Breast epithelium (tissue), 4 donors: ENCODE data around the gene UBE2M. TPM values are rescaled to one million over a fixed set of nuclear protein-coding genes. Genes with fewer than 3 reads are reported as not detected.

ENCODE experiments used
- DNase-seq, 2 donors: peaks; one replicate each; pipeline ENCODE4 v3.0.0-alpha.2; 2019; ENCODE audit warnings: low spot score in 2 of 2
- H3K27ac ChIP-seq, 2 donors: fragments of 200-600 bp; sonication (generic) in 1 of 2; one replicate each; pipeline ENCODE4 v1.5.1; 2016 to 2019; ENCODE audit warnings: mild to moderate bottlenecking in 1 of 2
- H3K27me3 ChIP-seq, 2 donors: fragments of 200-600 bp; sonication (generic) in 1 of 2; one replicate each; pipeline versions ENCODE4 v1.5.1 to v1.6.0; 2017 to 2019; ENCODE audit warnings: control low read depth in 1 of 2, mild to moderate bottlenecking in 1 of 2
- H3K36me3 ChIP-seq: fragments of 200-600 bp; one replicate; pipeline ENCODE4 v1.5.1; 2019
- H3K4me1 ChIP-seq, 2 donors: fragments of 200-600 bp; sonication (generic); one replicate each; pipeline ENCODE4 v1.5.1; 2016 to 2019; ENCODE audit warnings: control low read depth in 1 of 2
- H3K4me3 ChIP-seq, 3 donors: fragments of 200-600 bp; sonication (generic); 1 replicate in 2 of 3; 2 replicates in 1 of 3; pipeline ENCODE4 v1.5.1; 2016 to 2019; ENCODE audit warnings: mild to moderate bottlenecking in 3 of 3, moderate library complexity in 2 of 3
- H3K9me3 ChIP-seq, 2 donors: fragments of 200-600 bp; sonication (generic) in 1 of 2; one replicate each; pipeline ENCODE4 v1.5.1; 2016 to 2019; ENCODE audit warnings: control low read depth in 1 of 2
- POLR2A ChIP-seq: fragments of 450-650 bp; IDR thresholded peaks from one replicate; pipeline ENCODE4 v1.6.1; 2016; ENCODE audit warnings: antibody characterized with exemption, mild to moderate bottlenecking, moderate library complexity
- POLR2AphosphoS5 ChIP-seq, 3 donors: sonication (generic); formaldehyde crosslinking; IDR thresholded peaks; one replicate each; pipeline ENCODE4 v1.6.1; 2017; ENCODE audit warnings: antibody characterized with exemption in 3 of 3
- intact Hi-C: fragments of 100-400 bp; cut with DNase I; formaldehyde crosslinking; loops from one replicate; pipeline ENCODE4 v1.15.1; 2023; ENCODE audit warnings: low total_unique reads
- total RNA-seq, 3 donors: library from RNA; depleted of rRNA; stranded (reverse); fragments of >200 nt; gene quantifications; one replicate each; pipeline ENCODE4 v1.1.0, GENCODE V29; 2016
- TF ChIP-seq, protein P1 (sequence below), 3 donors: fragments of 450-650 bp; IDR thresholded peaks; one replicate each; pipeline ENCODE4 v1.5.1; 2016 to 2017; ENCODE audit warnings: antibody characterized with exemption in 3 of 3, mild to moderate bottlenecking in 3 of 3, moderate library complexity in 3 of 3

Gene UBE2M
- total RNA-seq, 3 donors from 2014 or later, result 19.0 to 21.3 (median 19.3) TPM

DNA sequence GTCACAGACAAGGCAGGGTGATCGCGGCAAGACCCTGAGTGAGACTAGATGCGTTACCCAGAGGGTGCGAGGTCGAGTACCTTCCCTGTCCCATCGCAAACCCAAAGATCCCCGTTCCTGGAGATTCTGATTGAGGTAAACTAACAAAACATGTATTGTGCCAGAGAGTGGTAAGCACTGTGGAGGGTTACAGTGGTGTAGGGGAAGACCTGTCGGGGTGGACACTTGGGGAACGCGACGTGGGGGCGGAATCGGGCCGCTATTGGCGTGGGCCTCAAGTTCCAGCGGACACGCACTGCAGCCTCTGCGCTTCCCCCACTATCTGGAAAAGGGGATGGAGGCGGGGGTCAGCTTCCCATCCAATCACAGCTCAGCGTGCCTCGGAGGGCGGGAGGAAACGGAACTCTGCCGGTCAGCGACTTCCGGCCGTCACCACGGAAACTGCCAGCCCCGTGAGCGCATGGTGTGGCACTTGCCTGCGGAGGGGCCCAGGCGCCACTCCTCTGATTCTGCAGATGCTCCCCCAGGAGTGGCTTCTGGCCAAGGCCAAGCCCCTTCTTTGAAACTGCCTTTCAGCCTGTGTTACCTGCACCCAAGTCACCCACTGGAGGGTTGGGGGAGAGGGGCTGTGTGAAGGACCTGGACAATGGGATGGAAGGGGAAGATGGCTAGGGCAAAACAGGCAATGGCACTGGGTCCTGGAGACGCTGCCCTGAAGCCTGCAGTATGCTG, 1.0 kb upstream of the UBE2M start:
- Histone ChIP-seq H3K36me3 (no peaks in the 10 kb centered on the region), H3K4me3 (peak overlapping the region; percentile 83 to 90 (median 88)), H3K27me3 (no peaks in the 10 kb centered on the region), H3K4me1 (peaks cover 20 to 29% of the 10 kb centered on the region in 2 donors), H3K27ac (peak overlapping the region; percentile 99 to 100), H3K9me3 (no peaks in the 10 kb centered on the region)
- peak; percentile 82 for TF ChIP-seq POLR2A
- peak; percentile 83 to 92 (median 86) for TF ChIP-seq POLR2AphosphoS5 (IDR thresholded peaks at IDR 0.05)
- TF ChIP-seq, protein P1, sequence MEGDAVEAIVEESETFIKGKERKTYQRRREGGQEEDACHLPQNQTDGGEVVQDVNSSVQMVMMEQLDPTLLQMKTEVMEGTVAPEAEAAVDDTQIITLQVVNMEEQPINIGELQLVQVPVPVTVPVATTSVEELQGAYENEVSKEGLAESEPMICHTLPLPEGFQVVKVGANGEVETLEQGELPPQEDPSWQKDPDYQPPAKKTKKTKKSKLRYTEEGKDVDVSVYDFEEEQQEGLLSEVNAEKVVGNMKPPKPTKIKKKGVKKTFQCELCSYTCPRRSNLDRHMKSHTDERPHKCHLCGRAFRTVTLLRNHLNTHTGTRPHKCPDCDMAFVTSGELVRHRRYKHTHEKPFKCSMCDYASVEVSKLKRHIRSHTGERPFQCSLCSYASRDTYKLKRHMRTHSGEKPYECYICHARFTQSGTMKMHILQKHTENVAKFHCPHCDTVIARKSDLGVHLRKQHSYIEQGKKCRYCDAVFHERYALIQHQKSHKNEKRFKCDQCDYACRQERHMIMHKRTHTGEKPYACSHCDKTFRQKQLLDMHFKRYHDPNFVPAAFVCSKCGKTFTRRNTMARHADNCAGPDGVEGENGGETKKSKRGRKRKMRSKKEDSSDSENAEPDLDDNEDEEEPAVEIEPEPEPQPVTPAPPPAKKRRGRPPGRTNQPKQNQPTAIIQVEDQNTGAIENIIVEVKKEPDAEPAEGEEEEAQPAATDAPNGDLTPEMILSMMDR (IDR thresholded peaks at IDR 0.05), result no peak
- intact Hi-C loops, result no loop called here
- DNase-seq, result peak; percentile 87 to 92

DNA sequence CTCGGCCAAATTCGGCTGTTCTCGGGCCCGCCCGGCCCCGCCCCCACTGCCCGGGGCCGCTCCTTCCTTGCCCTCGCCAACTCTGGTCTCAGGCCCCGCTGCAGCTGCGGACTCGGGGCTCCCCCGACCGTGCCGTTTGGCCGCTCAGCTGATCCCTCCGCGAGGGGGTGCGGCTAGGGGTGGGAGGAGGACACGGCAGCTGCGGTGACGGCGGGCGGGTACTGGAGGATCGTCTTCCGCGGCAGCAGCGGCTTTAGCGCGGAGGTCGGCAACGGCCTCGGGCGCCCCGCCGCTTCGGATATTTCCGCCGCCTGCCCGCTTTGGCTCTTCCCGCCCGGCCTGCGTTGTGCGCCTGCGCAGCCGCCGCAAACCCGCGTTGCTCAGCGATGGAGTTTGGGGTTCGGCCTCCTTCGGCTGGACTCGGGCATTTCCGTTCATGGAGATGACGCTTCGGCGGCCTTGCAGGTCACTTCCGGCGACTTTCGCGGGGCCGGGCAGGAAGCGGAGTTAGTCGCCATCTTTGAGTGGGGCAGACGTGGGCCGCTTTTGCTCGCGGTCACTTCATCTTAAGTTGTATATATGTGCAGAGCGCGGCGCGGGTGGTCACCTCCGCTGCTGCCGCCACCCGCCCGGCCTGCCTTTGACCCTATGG, 338 bp upstream of the UBE2M start:
- TF ChIP-seq, protein P1 (IDR thresholded peaks at IDR 0.05), result no peak
- peak; percentile 54 to 71 (median 70) for TF ChIP-seq POLR2AphosphoS5 (IDR thresholded peaks at IDR 0.05)
- Histone ChIP-seq H3K4me3 (peak overlapping the region; percentile 83 to 90 (median 88)), H3K27me3 (no peaks in the 10 kb centered on the region), H3K27ac (peak overlapping the region; percentile 99 to 100), H3K36me3 (no peaks in the 10 kb centered on the region), H3K4me1 (peaks cover 25 to 33% of the 10 kb centered on the region in 2 donors), H3K9me3 (no peaks in the 10 kb centered on the region)
- intact Hi-C loops, result no loop called here
- peak; percentile 99 to 100 for DNase-seq

DNA sequence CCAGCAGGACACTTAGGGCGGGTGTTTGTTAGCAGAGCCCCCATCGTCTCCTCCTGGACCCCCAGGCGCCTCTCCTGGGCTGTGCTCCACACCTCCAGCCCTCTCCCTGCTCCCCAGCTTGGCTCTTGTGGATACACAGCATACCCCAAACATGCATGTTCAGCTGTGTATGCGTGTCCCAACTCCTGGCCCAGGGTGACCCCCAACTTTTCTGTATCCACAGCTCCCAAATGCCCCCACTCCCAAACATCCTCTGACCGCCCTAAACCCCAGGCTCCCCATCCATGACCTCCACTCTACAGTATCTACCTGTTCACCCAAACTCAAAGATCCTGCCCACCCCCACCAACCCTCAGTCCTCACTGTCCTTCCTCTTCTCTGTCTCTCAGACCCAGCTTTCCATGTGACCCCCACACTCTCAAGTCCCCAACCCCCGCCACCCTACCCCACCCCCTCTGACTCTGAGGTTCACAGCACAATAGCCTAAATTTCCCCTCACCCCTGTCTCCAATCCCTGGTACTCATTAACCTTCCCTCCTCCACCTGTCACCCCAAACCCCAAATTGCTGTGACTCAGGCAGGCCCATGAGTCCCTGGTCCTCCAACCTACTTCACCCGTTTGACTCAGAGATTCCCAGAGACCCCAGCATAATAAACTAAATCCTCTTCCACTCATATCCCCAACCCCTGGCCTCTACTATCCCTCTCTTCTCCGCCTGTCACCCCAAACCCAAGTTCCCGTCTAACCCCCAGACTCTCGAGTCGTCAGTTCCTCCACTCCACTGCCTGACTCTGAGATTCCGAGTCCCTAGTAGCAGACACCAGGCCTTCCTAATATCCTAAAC, 968 bp downstream of the UBE2M start:
- H3K9me3 ChIP-seq, result no peaks in the 10 kb centered on the region
- H3K4me1 ChIP-seq, result peaks cover 18 to 28% of the 10 kb centered on the region in 2 donors
- no peak for DNase-seq
- intact Hi-C loops, result no loop called here
- peak overlapping the region; percentile 83 to 90 (median 88) for H3K4me3 ChIP-seq
- no peaks in the 10 kb centered on the region for H3K36me3 ChIP-seq
- H3K27me3 ChIP-seq, result no peaks in the 10 kb centered on the region
- H3K27ac ChIP-seq, result peak overlapping the region; percentile 99 to 100
- no peak for TF ChIP-seq POLR2AphosphoS5 (IDR thresholded peaks at IDR 0.05)

DNA sequence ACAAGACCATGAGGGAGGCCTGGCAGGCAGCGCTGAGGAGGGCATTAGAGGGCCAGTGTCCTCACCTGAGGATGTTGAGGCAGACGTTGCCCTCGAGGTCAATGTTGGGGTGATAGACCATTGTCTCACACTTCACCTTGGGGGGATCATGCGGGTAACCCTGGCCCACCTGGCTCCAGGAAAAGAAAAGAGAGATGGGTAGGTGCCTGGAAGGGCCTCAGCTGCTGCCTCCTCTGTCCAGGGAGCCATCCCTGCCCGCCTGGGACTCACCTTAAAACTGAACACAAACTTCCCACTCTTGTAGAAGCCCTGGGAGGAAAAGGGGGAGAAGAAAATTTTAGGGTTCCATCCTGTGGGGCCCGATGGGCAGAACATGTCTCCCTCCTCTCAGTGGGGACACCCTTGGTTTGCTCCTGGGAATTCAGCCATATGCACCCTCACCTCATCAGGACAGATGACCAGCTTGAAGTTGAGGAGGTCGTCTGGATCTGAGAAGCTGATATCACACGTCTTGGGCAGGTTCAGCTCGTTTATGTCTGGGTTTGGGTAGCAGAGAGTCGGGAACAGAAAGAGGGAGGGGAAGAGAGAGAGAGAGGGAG, 1.7 kb downstream of the UBE2M start:
- intact Hi-C loops, result no loop called here
- H3K27me3 ChIP-seq, result no peaks in the 10 kb centered on the region
- TF ChIP-seq POLR2AphosphoS5 (IDR thresholded peaks at IDR 0.05) (no peak), POLR2A (no peak)
- TF ChIP-seq, protein P1 (IDR thresholded peaks at IDR 0.05), result no peak
- peak overlapping the region; percentile 99 to 100 for H3K27ac ChIP-seq
- no peaks in the 10 kb centered on the region for H3K36me3 ChIP-seq
- peak overlapping the region; percentile 83 to 90 (median 88) for H3K4me3 ChIP-seq
- DNase-seq, result no peak
- no peaks in the 10 kb centered on the region for H3K9me3 ChIP-seq
- H3K4me1 ChIP-seq, result peaks cover 11 to 25% of the 10 kb centered on the region in 2 donors

DNA sequence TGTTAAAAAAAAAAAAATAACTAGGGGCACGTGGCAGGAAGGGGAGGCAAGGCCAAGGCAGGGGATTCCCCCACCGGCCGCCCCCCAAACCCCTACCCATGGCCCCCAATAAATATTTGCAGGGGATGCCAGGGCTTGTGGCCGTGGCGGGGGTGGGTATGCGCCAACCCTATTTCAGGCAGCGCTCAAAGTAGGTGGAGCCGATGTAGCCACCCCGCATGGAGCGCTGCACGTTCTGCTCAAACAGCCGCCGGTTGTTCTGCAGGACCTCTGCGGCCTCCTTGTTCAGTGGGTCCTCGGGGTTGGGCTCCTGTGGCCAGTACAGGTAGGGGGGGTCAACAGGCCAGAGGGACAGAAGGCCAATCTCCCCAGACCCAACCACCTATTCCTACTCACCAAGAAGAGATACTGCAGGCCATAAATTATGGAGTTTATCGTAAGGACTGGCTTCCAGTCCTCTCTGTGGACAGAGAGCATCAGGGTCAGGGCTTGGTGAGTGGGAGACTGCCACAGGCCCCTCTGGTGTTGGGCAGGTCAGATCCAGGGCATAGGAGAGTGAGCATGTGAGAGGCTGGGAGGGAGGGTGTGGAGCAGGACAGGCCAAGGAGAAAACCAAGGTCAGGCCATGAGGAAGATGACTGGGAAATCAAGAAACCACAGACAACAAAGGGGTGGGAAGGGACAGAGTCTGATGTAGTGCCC, 2.3 kb downstream of the UBE2M start:
- H3K4me1 ChIP-seq, result peaks cover 10 to 25% of the 10 kb centered on the region in 2 donors
- no peaks in the 10 kb centered on the region for H3K36me3 ChIP-seq
- H3K27me3 ChIP-seq, result no peaks in the 10 kb centered on the region
- no peak for DNase-seq
- intact Hi-C loops, result no loop called here
- H3K27ac ChIP-seq, result peak overlapping the region; percentile 99 to 100
- TF ChIP-seq POLR2A, result no peak
- no peak for TF ChIP-seq POLR2AphosphoS5 (IDR thresholded peaks at IDR 0.05)
- TF ChIP-seq, protein P1 (IDR thresholded peaks at IDR 0.05), result no peak
- H3K4me3 ChIP-seq, result peak overlapping the region in 1 of 3 donors; percentile 90
- no peaks in the 10 kb centered on the region for H3K9me3 ChIP-seq
